NCI-H510A treated with DMSO at 0.1 percent for 48 hours (cell line): Measurements from ENCODE around the gene POLR3E.
"Not testable (repeated sequence)": the region's sequence is repeated elsewhere in the genome, so short reads cannot be mapped to it uniquely, and the experiment has no call there.

Experiments used
- DNase-seq: peaks from one replicate; lab custom pipeline; 2025; lab: John Stamatoyannopoulos, UW

Gene POLR3E

GRCh38 chr16:22292320-22292719 is 4.9 kb upstream of the POLR3E start:
- DNase-seq, result no peak

GRCh38 chr16:22293137-22294106 is 3.8 kb upstream of the POLR3E start:
- no peak for DNase-seq

- DNase-seq, result peak; percentile 51
Measured at GRCh38 chr16:22296225-22297113, 740 bp upstream of the POLR3E start.

- DNase-seq, result peak; percentile 84
Measured at GRCh38 chr16:22297871-22298733, 893 bp downstream of the POLR3E start.

GRCh38 chr16:22299036-22299435 is 1.8 kb downstream of the POLR3E start:
- no peak for DNase-seq

DNA sequence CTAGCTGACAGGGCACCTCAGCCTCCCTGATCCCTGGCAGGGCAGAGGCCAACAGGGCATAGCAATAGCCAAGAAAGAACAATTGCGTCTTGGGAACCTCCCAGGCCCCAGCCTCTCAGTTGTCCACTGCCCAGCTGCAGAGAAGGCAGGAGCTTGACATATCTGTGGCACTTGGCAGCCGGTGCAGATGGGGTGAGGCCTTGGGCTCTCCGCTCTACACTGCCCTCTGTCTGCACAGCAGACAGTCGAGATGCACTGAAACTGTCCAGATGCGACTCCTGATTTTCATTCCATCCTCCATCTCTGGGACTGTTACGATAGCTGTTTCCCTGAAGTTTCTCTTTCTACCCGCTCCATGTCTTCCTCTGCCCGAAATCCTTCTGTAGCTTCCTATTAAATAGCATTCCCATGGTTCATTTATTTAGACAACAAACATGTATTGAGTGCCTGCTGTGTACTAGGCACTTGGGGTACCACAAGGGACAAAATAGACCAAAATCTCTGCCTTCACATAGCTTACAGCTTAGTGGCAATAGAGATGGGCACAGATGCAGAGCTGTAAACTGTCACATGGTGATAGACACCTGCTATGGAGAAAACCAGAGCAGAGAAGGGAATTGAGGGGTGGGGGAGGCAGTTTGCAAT is 3.3 kb downstream of the POLR3E start:
- DNase-seq, result peak; percentile 56

DNA sequence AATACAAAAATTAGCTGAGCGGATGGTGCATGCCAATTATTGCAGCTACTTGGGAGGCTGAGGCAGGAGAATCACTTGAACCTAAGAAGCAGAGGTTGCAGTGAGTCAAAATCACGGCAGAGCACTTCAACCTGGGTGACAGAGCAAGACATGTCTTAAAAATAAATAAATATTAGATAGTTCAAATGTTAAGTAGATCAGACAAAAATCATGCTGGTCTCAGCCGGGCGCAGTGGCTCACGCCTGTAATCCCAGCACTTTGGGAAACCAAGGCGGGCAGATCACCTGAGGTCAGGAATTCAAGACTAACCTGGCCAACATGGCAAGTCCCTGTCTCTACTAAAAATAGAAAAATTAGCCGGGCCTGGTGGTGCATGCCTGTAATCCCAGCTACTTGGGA is 4.2 kb downstream of the POLR3E start:
- DNase-seq, result not testable (repeated sequence)

DNA sequence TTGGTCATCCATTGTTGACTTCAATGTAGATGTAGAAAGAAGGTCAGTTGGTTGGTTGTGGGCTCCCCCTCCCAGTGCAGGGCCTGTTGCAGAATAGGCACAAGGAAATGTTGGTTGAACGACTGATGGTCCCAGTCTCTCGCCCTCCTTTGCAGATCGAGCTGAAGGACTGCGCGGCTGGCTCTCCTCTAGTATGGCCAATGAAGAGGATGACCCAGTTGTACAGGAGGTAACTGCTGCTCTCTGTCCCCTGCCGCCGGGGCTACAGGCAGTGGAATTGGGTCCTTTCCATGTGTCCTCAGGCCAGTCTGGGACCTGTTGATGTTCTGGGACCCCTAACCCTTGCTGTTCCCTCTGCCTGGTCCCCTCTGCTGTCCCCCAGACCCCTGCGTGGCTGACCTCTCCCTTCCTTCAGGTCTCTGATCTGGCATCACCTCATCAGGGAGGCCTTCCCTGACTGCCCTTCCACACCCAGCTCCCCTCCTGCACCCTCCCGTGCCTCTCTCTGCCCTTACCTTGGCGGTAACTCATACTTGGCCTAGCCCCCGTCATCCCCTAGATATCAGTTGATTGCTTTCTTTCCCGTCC is 5.7 kb downstream of the POLR3E start:
- DNase-seq, result no peak

DNA sequence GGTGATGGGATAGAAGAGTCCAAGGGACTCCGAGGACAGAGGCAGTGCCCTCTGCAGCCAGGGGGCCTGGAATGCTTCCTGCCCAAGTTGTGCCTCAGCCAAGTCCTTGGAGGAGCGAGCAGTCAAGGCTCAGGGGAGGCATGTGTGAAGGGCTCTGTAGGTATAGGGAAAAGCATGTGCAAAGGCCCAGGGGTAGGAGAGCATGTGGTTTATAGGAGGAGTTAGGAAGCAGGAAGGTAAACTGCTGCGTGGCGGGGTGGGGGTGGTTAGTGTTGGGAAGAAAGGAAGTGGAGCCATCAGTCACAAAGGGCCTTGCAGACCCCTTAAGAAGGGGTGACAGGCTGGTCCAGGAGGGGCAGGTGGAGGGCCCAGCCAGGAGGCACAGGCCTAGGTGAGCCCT is 7.2 kb downstream of the POLR3E start:
- DNase-seq, result no peak

DNA sequence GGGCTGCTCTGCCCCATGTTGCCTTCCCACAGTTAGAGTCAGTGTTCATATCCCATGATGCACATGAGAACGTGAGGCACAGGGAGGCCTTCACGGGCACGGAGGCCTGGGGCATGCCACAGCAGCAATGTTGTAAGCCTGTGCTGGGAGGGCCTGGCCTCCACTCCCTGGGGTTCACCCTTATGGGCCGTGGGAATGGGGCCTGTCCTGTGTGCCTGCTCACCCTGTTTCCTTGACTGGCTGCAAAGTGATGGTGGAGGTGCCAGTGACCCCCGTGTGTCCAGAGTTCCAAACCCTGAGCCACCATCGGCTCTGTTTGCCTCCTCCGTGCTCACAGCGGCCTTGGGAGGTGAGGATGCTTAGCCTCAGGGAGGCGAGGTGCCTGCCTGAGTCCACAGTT is 9.6 kb downstream of the POLR3E start:
- DNase-seq, result no peak

DNA sequence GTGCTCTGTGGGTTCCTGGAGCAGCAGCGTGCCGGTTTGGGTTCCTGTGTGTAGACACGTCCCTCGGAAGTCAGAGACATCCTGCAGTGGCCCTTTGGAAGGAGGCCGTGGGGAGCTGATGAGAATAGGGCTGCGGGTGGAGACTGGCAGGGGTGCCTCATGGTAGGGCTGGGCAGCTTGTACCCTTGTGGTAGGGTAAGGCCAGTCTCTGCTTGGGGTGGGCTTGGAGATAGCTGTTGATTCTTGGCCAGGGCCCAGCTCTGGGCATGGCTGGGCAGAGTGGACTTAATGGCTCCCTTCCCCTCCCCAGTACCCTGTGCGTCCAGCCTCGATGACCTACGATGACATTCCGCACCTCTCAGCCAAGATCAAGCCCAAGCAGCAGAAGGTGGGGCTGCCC is 10.6 kb downstream of the POLR3E start:
- no peak for DNase-seq

DNA sequence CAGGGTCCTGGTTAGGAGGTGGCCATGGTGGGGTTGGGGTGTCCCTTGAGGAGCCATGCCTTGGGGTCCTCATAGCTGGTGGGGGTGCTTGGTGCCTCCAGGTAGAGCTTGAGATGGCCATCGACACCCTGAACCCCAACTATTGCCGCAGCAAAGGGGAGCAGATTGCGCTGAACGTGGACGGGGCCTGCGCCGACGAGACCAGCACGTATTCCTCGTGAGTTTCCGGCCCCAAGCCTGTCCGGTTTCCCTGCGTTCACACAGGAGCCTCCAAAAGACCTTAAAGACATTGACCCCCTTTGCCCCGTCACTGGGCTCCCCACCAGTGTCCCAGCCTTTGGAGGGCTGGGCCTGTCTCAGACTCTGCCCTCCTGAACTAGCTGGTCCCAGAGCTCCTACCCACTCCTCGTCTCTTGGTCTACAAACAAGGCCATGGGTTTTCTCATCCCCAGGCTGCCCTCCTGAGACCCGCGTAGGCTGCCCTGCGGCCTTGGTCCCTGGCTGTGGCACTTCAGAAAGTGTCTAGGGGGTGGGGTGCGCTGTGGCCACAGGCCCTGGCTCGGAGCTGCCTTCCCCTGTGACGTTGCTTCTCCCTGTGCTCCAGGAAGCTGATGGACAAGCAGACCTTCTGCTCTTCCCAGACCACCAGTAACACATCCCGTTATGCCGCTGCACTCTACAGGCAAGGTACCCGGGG is 11.8 kb downstream of the POLR3E start:
- no peak for DNase-seq

DNA sequence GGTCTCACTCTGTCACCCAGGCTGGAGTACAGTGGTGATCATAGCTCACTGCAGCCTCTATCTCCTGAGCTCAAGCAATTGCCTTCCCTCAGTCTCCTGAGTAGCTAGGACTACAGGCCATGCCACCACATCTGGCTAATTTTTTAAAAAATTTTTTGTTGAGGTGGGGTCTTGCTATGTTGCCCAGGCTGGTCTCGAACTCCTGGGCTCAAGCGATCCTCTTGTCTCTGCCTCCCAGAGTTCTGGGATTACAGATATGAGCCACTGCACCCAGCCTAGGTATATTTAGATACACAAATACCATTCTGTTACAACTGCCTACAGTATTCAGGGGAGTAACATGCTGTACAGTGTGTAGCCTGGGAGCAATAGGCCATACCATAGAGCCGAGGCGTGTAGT is 14.3 kb downstream of the POLR3E start:
- DNase-seq, result no peak

GRCh38 chr16:22312897-22313781 is 15.9 kb downstream of the POLR3E start:
- no peak for DNase-seq

GRCh38 chr16:22313876-22314470 is 16.8 kb downstream of the POLR3E start:
- DNase-seq, result no peak

DNA sequence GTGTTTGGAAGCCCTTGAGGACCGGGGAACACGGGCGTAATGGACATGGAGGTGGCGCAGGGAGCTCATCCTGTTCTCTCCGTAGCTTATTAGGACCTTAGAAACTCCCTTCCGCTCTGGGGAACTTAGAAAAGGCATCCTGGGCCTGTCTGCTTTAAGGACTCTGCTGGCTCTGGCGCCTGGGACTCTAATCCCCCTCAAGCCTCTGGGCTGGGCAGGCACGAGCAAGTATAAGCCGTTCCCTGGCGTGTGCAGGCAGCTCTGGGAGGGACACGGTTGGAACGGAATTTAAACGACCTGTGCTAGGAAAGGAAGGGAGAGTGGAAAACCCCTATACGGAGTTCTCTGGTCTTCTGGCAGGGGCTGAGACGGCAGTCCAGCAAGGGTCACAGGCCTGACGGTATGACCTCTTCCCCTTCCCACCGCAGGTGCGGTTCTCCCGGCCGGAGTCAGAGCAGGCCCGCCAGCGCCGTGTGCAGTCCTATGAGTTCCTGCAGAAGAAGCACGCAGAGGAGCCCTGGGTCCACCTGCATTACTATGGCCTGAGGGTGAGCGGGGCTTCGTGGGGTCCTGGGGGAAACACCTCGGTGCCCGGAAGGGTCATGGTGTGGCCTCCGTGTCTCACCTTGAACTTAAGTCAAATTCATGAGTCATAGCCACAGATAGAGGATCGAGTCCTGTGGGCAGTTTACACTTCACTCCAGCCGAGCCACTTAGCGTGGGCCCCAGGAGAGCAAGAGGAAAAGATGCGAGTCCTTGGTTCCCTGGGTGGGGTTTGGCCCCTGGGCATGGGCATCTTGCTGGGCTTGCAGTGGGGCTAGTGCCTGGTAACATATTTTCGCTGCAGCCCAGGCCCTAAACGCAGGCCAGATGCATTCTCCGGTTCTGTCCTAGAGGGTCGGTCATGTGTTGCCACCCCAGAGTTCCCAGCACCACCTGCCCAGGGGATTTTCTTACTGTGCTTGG is 17.7 kb downstream of the POLR3E start:
- DNase-seq, result no peak

- DNase-seq, result no peak
Measured at GRCh38 chr16:22315979-22316378, 18.8 kb downstream of the POLR3E start.

- no peak for DNase-seq
Measured at GRCh38 chr16:22316411-22316811, 19.2 kb downstream of the POLR3E start.
